Adrenal gland (tissue), 12 donors: ENCODE measurements around the gene SLC1A5. TPM values are rescaled to one million over a fixed set of nuclear protein-coding genes. Genes with fewer than 3 reads are reported as not detected.

Experiments used
- DNase-seq, 7 donors: peaks; one replicate each; pipeline ENCODE4 v3.0.0-alpha.2; 2019 to 2020
- H3K27ac ChIP-seq, 5 donors: fragments of 200-600 bp; sonication (generic) in 4 of 5; 1 replicate in 3 of 5; 2 replicates in 2 of 5; pipeline versions ENCODE4 v1.5.1 to v1.8.0; 2016 to 2020; ENCODE audit warnings: mild to moderate bottlenecking in 1 of 5
- H3K27me3 ChIP-seq: fragments of 200-600 bp; 2 replicates; pipeline ENCODE4 v1.8.0; 2021
- H3K36me3 ChIP-seq, 2 donors: fragments of 200-600 bp; replicated peaks in 1 of 2; 1 replicate in 1 of 2; 2 replicates in 1 of 2; pipeline versions ENCODE4 v1.5.1 to v1.8.0; 2018 to 2022
- H3K4me1 ChIP-seq, 2 donors: fragments of 200-600 bp; replicated peaks in 1 of 2; 1 replicate in 1 of 2; 2 replicates in 1 of 2; pipeline versions ENCODE4 v1.5.1 to v1.8.0; 2018 to 2021
- H3K4me3 ChIP-seq, 4 donors: fragments of 200-600 bp; sonication (generic) in 3 of 4; one replicate each; pipeline ENCODE4 v1.5.1; 2016 to 2018
- H3K9me3 ChIP-seq, 3 donors: fragments of 200-600 bp; sonication (generic) in 1 of 3; replicated peaks in 1 of 3; 1 replicate in 2 of 3; 2 replicates in 1 of 3; pipeline versions ENCODE4 v1.5.1 to v1.8.0; 2016 to 2021
- POLR2A ChIP-seq, 2 donors: fragments of 450-650 bp; IDR thresholded peaks; one replicate each; pipeline ENCODE4 v1.6.1; 2017; ENCODE audit warnings: antibody characterized with exemption in 2 of 2, mild to moderate bottlenecking in 2 of 2, moderate library complexity in 1 of 2
- WGBS, 4 donors: extraction: QIAGEN DNeasy Blood & Tissue Kit in 2 of 4; methylation state at CpG; one replicate each; pipeline versions ENCODE4 v1.1.5 to v1.1.7; 2013 to 2017; 5-methylcytosine and 5-hydroxymethylcytosine counted together
- intact Hi-C, 2 donors: fragments of 100-400 bp; cut with DNase I; formaldehyde crosslinking; loops; one replicate each; pipeline versions ENCODE4 v1.14.1 to v1.15.0; 2022 to 2023
- polyA plus RNA-seq, 3 donors: library from polyadenylated mRNA; stranded (reverse); fragments of 200-250 nt in 2 of 3; fragments of 350-450 nt in 1 of 3; fragmentation: Illumina TruSeq in 1 of 3; extraction: RNeasy Lipid Tissue Mini Kit (QIAGEN cat#74804) in 1 of 3; gene quantifications; one replicate each; pipeline ENCODE4 v1.2.3, GENCODE V29; 2013 to 2014
- total RNA-seq, 9 donors: library from RNA; depleted of rRNA in 4 of 9; stranded (reverse); fragments of >200 nt in 4 of 9; fragments of 120-200 nt in 1 of 9; fragmentation: NEBNext Ultra II Directional in 1 of 9; extraction: Animal tissue kit (Norgen Biotek cat#: 25700) in 1 of 9; gene quantifications; one replicate each; pipeline versions ENCODE4 v1.1.0 to v1.2.4, GENCODE V29; 2013 to 2023
- TF ChIP-seq, protein P1 (sequence below), 6 experiments: fragments of 450-650 bp in 4 of 6; fragments of 200-600 bp in 2 of 6; sonication (generic) in 1 of 6; IDR thresholded peaks; 1 replicate in 5 of 6; 2 replicates in 1 of 6; pipeline versions ENCODE4 v1.5.1 to v1.8.0; 2016 to 2021; ENCODE audit warnings: antibody characterized with exemption in 6 of 6, mild to moderate bottlenecking in 2 of 6, moderate library complexity in 1 of 6
- donor health status: healthy with polysubstance abuse.
- donor health status: Bipolar disorder and iron deficiency.
- donor health status: DM: yes; HTN: yes; CAD: no.
- donor health status: DM: no; HTN: no; CAD: no.
- donor health status: DM: no; HTN: no; CAD: no.
- donor health status: DM: yes; HTN: yes; CAD: no.

Gene SLC1A5
- total and polyA plus RNA-seq, 12 donors = 4.7 to 56.9 (median 28.5) TPM

DNA sequence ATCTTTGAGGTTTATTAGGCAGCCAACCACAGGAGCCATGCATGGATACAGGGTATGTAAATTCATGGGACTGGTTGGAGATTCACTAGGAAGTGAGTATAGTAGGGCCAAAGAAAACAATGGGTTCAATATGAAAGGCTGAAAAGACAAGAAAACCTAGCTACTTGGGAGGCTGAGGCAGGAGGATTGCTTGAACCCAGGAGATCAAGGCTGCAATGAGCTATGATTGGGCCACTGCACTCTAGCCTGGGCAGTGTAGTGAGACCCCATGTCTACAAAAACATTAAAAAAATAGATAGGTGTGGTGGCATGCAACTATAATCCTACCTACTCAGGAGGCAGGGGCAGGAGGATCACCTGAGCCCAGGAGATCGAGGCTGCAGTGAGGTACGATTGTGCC, 10.3 kb upstream of the SLC1A5 start:
- intact Hi-C loops = no loop called here
- no peak for DNase-seq
- TF ChIP-seq, protein P1, sequence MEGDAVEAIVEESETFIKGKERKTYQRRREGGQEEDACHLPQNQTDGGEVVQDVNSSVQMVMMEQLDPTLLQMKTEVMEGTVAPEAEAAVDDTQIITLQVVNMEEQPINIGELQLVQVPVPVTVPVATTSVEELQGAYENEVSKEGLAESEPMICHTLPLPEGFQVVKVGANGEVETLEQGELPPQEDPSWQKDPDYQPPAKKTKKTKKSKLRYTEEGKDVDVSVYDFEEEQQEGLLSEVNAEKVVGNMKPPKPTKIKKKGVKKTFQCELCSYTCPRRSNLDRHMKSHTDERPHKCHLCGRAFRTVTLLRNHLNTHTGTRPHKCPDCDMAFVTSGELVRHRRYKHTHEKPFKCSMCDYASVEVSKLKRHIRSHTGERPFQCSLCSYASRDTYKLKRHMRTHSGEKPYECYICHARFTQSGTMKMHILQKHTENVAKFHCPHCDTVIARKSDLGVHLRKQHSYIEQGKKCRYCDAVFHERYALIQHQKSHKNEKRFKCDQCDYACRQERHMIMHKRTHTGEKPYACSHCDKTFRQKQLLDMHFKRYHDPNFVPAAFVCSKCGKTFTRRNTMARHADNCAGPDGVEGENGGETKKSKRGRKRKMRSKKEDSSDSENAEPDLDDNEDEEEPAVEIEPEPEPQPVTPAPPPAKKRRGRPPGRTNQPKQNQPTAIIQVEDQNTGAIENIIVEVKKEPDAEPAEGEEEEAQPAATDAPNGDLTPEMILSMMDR (IDR thresholded peaks at IDR 0.05) = no peak
- no peak for TF ChIP-seq POLR2A (IDR thresholded peaks at IDR 0.05)
- no peak overlapping the region for H3K27ac ChIP-seq
- no peaks in the 10 kb centered on the region for H3K4me1 ChIP-seq
- no peaks in the 10 kb centered on the region for H3K36me3 ChIP-seq
- 88 to 100% (median 94%) methylated on average over 2 of the region's 2 CpGs for WGBS, 4 donors
- no peak overlapping the region for H3K4me3 ChIP-seq
- no peaks in the 10 kb centered on the region for H3K9me3 ChIP-seq
- no peaks in the 10 kb centered on the region for H3K27me3 ChIP-seq

DNA sequence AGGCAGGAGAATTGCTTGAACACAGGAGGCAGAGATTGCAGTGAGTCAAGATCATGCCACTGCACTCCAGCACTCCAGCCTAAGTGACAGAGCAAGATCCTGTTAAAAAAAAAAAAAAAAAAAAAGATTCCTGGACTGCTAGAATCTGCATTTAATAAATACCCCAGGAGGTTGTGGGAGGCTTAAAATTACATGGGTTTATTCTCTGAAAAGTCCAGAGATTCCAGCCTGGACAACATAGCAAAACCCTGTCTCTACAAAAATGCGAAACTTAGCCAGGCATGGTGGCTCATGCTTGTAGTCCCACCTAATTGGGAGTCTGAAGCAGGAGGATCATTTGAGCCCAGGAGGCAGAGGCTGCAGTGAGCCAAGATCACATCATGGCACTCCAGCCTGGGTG, 9.5 kb upstream of the SLC1A5 start:
- intact Hi-C loops = no loop called here
- Histone ChIP-seq H3K9me3 (no peaks in the 10 kb centered on the region), H3K4me3 (no peak overlapping the region), H3K36me3 (no peaks in the 10 kb centered on the region), H3K27ac (no peak overlapping the region), H3K27me3 (no peaks in the 10 kb centered on the region), H3K4me1 (no peaks in the 10 kb centered on the region)
- 86 to 100% (median 94%) methylated on average over 1 of the region's 1 CpG for WGBS, 4 donors
- DNase-seq = no peak
- TF ChIP-seq POLR2A (IDR thresholded peaks at IDR 0.05) = no peak
- TF ChIP-seq, protein P1 (IDR thresholded peaks at IDR 0.05) = no peak

- intact Hi-C loops = no loop called here
- no peaks in the 10 kb centered on the region for H3K36me3 ChIP-seq
- H3K27me3 ChIP-seq = no peaks in the 10 kb centered on the region
- H3K4me3 ChIP-seq = no peak overlapping the region
- TF ChIP-seq, protein P1 (IDR thresholded peaks at IDR 0.05) = no peak
- no peak for TF ChIP-seq POLR2A (IDR thresholded peaks at IDR 0.05)
- 39 to 55% (median 45%) methylated on average over 5 of the region's 5 CpGs for WGBS, 4 donors
- no peaks in the 10 kb centered on the region for H3K9me3 ChIP-seq
- no peak overlapping the region for H3K27ac ChIP-seq
- DNase-seq = no peak
- peaks cover 0 to 8% of the 10 kb centered on the region in 2 donors for H3K4me1 ChIP-seq
Observed at GRCh38 chr19:46791944-46792343, 3.5 kb upstream of the SLC1A5 start.

GRCh38 chr19:46789371-46789770, 977 bp upstream of the SLC1A5 start:
- H3K27ac ChIP-seq = no peak overlapping the region
- DNase-seq = no peak

More at GRCh38 chr19:46789371-46789770, 977 bp upstream of the SLC1A5 start:
- intact Hi-C loops = no loop called here
- WGBS, 4 donors = 73 to 84% (median 82%) methylated on average over 3 to 8 of the region's 8 CpGs
- TF ChIP-seq POLR2A (IDR thresholded peaks at IDR 0.05) = no peak
- TF ChIP-seq, protein P1 (IDR thresholded peaks at IDR 0.05) = no peak
- peaks cover 0 to 19% of the 10 kb centered on the region in 2 donors for H3K4me1 ChIP-seq
- H3K27me3 ChIP-seq = peaks cover 4% of the 10 kb centered on the region
- no peaks in the 10 kb centered on the region for H3K36me3 ChIP-seq
- no peak overlapping the region for H3K4me3 ChIP-seq
- no peaks in the 10 kb centered on the region for H3K9me3 ChIP-seq
